ENCODE data around the gene ADPRHL1.

DNA sequence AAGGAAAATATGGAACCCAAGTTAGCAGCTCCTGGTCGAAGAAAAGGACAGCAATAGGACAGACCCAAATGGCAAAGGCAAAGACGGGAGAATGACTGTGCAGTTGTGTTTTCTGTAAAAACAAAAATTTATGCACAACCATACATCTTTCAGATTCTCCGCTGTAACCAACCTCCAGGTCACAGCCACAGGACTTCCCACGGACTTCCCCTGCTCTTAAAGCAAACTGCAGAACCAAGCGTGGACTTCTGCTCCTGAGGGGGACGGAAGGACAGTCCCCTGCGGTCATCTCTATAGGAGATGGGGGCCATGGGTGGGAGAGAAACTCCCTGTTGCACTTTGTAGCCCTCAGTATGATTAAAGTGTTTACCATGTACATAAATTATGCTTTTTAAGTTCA lies 91.9 kb downstream of the ADPRHL1 start:
- TF ChIP-seq CTCF (conservative IDR thresholded peaks at IDR 0.05 in 1 of 2, IDR thresholded peaks at IDR 0.05 in 1 of 2; ENCODE audit: low read depth in 1 of 2, low read length in 2 of 2) (no peak), EZH2 (IDR thresholded peaks at IDR 0.05; ENCODE audit: low read length, missing control alignments) (no peak)

Data from fibroblast of lung (primary cell).